ENCODE data around the gene TSTD2. TPM values are rescaled to one million over a fixed set of nuclear protein-coding genes. Genes with fewer than 3 reads are reported as not detected.
"Not testable (repeated sequence)": the region's sequence is repeated elsewhere in the genome, so short reads cannot be mapped to it uniquely, and the experiment has no call there.

TSTD2 gene
- total RNA-seq, 5 donors from 2014 or later (not counting 1 experiment from before 2014, with no cell fraction given) = 15.4 to 24.0 (median 17.9) TPM

DNA sequence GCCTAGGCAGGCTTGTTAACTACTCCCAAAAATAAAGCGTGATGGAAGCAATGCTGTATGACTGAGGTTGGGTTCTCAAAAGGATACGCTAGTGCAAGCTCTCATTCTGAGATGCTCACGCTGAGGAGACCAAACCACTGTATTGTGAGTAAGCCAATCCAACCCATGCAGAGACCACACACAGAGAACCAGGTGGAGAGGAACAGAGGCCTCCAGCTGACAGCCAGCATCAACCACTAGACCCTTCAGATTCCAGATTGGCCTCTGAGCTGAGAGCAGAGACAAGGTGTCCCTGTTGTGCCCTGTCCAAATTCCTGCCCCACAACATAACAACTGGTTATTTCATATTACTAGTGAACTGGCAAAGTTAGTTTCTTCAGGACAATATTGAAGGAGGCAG lies 4.5 kb downstream of the TSTD2 start:
- Histone ChIP-seq H3K4me3 (ENCODE audit: control insufficient read depth in 1 of 2, extremely low read depth in 1 of 2, low read length in 1 of 2) (no peak overlapping the region), H3K4me1 (ENCODE audit: control insufficient read depth in 1 of 2, extremely low read depth in 1 of 2, insufficient read depth in 2 of 2, low read length in 2 of 2) (peaks cover 6 to 12% of the 10 kb centered on the region in 2 experiments), H3K27ac (ENCODE audit: low read length) (no peak overlapping the region), H3K36me3 (ENCODE audit: control insufficient read depth in 2 of 2, extremely low read depth in 1 of 2, insufficient read depth in 1 of 2, low read length in 1 of 2) (peaks cover 0 to 17% of the 10 kb centered on the region in 2 donors), H3K27me3 (replicated peaks in 1 of 2; ENCODE audit: control insufficient read depth in 2 of 2, extremely low read depth in 1 of 2, insufficient read depth in 2 of 2, low read length in 1 of 2) (no peaks in the 10 kb centered on the region), H3K9me3 (no peaks in the 10 kb centered on the region)
- H3K27ac Mint-ChIP-seq = no peak overlapping the region
- peaks cover 27 to 37% (median 30%) of the 10 kb centered on the region in 3 donors for H3K4me1 Mint-ChIP-seq
- H3K4me3 Mint-ChIP-seq = no peak overlapping the region
- ChIA-PET CTCF (interaction anchor here in 1 of 2 donors (2.1 kb wide), 1 partner anchor 13 kb away, joined by 8 read pairs; no protein-coding TSS in a partner anchor), POLR2A (no interaction called here)
- no peaks in the 10 kb centered on the region for H3K27me3 Mint-ChIP-seq
- no CpG with 5 or more reads among the region's 3 CpGs for WGBS (ENCODE audit: insufficient coverage)
- H3K36me3 Mint-ChIP-seq = peaks cover 22% of the 10 kb centered on the region
- ATAC-seq (replicated peaks in 1 of 4) = no peak
- DNase-seq = no peak
- H3K9me3 Mint-ChIP-seq = no peaks in the 10 kb centered on the region

DNA sequence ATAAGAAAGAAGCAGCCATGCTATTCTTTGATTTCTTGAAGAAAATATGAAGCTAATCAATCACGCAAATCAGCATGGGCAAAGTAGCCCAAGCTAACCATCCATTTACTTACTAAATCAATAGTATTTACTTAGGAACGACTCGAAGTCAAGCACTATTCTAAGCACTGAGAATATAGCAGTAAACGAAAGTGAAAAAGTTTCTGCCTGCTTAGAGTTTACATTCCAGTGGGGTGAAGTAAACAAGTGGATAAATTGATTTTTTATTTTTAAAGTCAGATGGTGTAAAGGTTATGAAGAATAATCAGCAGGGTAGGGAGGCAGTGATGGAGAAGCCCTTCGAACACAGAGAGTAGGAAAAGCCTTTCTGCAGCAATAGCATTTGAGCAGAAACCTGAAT lies 5.5 kb downstream of the TSTD2 start:
- no peak for DNase-seq
- Histone ChIP-seq H3K9me3 (no peaks in the 10 kb centered on the region), H3K27me3 (replicated peaks in 1 of 2; ENCODE audit: control insufficient read depth in 2 of 2, extremely low read depth in 1 of 2, insufficient read depth in 2 of 2, low read length in 1 of 2) (no peaks in the 10 kb centered on the region), H3K4me3 (ENCODE audit: control insufficient read depth in 1 of 2, extremely low read depth in 1 of 2, low read length in 1 of 2) (no peak overlapping the region), H3K36me3 (ENCODE audit: control insufficient read depth in 2 of 2, extremely low read depth in 1 of 2, insufficient read depth in 1 of 2, low read length in 1 of 2) (peaks cover 0 to 17% of the 10 kb centered on the region in 2 donors), H3K27ac (ENCODE audit: low read length) (no peak overlapping the region), H3K4me1 (ENCODE audit: control insufficient read depth in 1 of 2, extremely low read depth in 1 of 2, insufficient read depth in 2 of 2, low read length in 2 of 2) (peaks cover 6 to 12% of the 10 kb centered on the region in 2 experiments)
- POLR2A ChIA-PET = no interaction called here
- ATAC-seq (replicated peaks in 1 of 4) = no peak
- Mint-ChIP-seq H3K27me3 (no peaks in the 10 kb centered on the region), H3K27ac (no peak overlapping the region), H3K4me1 (peaks cover 25 to 33% (median 26%) of the 10 kb centered on the region in 3 donors), H3K36me3 (peaks cover 29% of the 10 kb centered on the region), H3K9me3 (no peaks in the 10 kb centered on the region), H3K4me3 (no peak overlapping the region)
- 76% methylated on average over 2 of the region's 5 CpGs for WGBS (ENCODE audit: insufficient coverage)
- CTCF ChIA-PET = no interaction called here

DNA sequence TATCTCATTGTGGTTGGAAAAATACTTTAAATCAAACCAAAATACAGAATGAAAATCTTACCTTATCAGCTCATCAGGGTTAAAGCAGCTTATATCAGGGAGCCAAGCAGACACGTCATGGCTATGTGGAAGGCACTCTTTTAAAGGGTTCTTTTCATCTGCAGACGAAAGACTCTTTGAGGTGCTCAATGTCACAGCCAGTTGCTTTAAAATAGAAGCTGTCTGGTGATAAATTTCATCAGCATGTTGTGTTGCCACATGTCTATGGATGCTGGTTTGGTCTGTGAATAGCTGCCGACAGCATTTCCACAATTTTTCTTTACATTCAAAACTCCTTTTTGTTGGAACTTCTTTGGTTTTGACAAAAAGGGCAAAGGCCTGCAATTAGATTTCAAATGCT lies 7.5 kb downstream of the TSTD2 start:
- Histone ChIP-seq H3K4me1 (ENCODE audit: control insufficient read depth in 1 of 2, extremely low read depth in 1 of 2, insufficient read depth in 2 of 2, low read length in 2 of 2) (no peaks in the 10 kb centered on the region), H3K36me3 (ENCODE audit: control insufficient read depth in 2 of 2, extremely low read depth in 1 of 2, insufficient read depth in 1 of 2, low read length in 1 of 2) (peaks cover 0 to 17% of the 10 kb centered on the region in 2 donors), H3K9me3 (no peaks in the 10 kb centered on the region), H3K27ac (ENCODE audit: low read length) (no peak overlapping the region), H3K27me3 (replicated peaks in 1 of 2; ENCODE audit: control insufficient read depth in 2 of 2, extremely low read depth in 1 of 2, insufficient read depth in 2 of 2, low read length in 1 of 2) (no peaks in the 10 kb centered on the region), H3K4me3 (ENCODE audit: control insufficient read depth in 1 of 2, extremely low read depth in 1 of 2, low read length in 1 of 2) (no peak overlapping the region)
- Mint-ChIP-seq H3K9me3 (no peaks in the 10 kb centered on the region), H3K4me3 (no peak overlapping the region), H3K4me1 (peaks cover 10 to 18% (median 12%) of the 10 kb centered on the region in 3 donors), H3K27me3 (no peaks in the 10 kb centered on the region), H3K27ac (no peak overlapping the region), H3K36me3 (peaks cover 40% of the 10 kb centered on the region)
- WGBS (ENCODE audit: insufficient coverage) = 100% methylated on average over 1 of the region's 3 CpGs
- POLR2A ChIA-PET = no interaction called here
- no peak for ATAC-seq (replicated peaks in 1 of 4)
- CTCF ChIA-PET = no interaction called here
- DNase-seq = no peak

DNA sequence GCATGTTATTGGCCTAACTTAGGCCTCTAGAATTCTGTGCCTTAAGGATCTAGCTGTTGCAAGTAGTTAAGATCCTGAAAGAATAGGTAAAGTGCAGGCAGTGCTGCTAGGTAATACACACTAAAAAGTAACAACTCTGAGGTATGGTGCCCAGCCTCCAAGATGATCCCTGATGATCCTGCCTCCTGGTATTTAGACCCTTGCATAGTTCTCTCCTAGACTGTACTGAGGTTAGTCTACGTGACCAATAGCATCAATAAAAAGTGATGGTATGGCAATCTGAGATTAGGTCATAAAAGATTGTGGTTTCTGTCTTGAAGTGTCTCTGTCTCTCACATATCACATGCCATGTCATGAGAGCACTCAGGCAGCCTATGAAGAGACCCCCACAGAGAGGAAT lies 9.2 kb downstream of the TSTD2 start:
- DNase-seq (no peak), ATAC-seq (replicated peaks in 1 of 4) (no peak)
- H3K4me3 Mint-ChIP-seq = no peak overlapping the region
- H3K9me3 Mint-ChIP-seq = no peaks in the 10 kb centered on the region
- H3K36me3 ChIP-seq (ENCODE audit: control insufficient read depth in 2 of 2, extremely low read depth in 1 of 2, insufficient read depth in 1 of 2, low read length in 1 of 2) = peaks cover 0 to 17% of the 10 kb centered on the region in 2 donors
- H3K4me1 ChIP-seq (ENCODE audit: control insufficient read depth in 1 of 2, extremely low read depth in 1 of 2, insufficient read depth in 2 of 2, low read length in 2 of 2) = no peaks in the 10 kb centered on the region
- H3K27me3 Mint-ChIP-seq = no peaks in the 10 kb centered on the region
- H3K27me3 ChIP-seq (replicated peaks in 1 of 2; ENCODE audit: control insufficient read depth in 2 of 2, extremely low read depth in 1 of 2, insufficient read depth in 2 of 2, low read length in 1 of 2) = no peaks in the 10 kb centered on the region
- ChIA-PET CTCF (no interaction called here), POLR2A (no interaction called here)
- no peak overlapping the region for H3K27ac ChIP-seq (ENCODE audit: low read length)
- peaks cover 38% of the 10 kb centered on the region for H3K36me3 Mint-ChIP-seq
- H3K27ac Mint-ChIP-seq = no peak overlapping the region
- H3K4me1 Mint-ChIP-seq = peaks cover 0 to 7% (median 1%) of the 10 kb centered on the region in 3 donors
- H3K4me3 ChIP-seq (ENCODE audit: control insufficient read depth in 1 of 2, extremely low read depth in 1 of 2, low read length in 1 of 2) = no peak overlapping the region
- no CpG with 5 or more reads among the region's 1 CpG for WGBS (ENCODE audit: insufficient coverage)
- no peaks in the 10 kb centered on the region for H3K9me3 ChIP-seq

DNA sequence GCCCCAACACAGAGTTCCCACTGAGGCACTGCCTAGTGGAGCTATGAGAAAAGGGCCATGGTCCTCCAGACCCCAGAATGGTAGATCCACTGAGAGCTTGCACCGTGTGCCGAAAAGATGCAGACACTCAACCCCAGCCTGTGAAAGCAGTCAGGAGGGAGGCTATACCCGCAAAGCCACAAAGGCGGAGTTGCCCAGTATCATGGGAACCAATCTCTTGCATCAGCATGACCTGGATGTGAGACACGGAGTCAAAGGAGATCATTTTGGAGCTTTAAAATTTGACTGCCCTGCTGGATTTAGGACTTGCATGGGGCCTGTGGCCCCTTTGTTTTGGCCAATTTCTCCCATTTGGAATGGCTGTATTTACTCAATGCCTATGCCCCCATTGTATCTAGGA lies 10.7 kb downstream of the TSTD2 start:
- peaks cover 38% of the 10 kb centered on the region for H3K36me3 Mint-ChIP-seq
- H3K4me3 ChIP-seq (ENCODE audit: control insufficient read depth in 1 of 2, extremely low read depth in 1 of 2, low read length in 1 of 2); H3K9me3 Mint-ChIP-seq; H3K4me1 Mint-ChIP-seq; H3K4me3 Mint-ChIP-seq; DNase-seq; CTCF ChIA-PET; H3K9me3 ChIP-seq; POLR2A ChIA-PET; H3K27ac Mint-ChIP-seq; H3K27ac ChIP-seq (ENCODE audit: low read length); H3K4me1 ChIP-seq (ENCODE audit: control insufficient read depth in 1 of 2, extremely low read depth in 1 of 2, insufficient read depth in 2 of 2, low read length in 2 of 2); H3K27me3 ChIP-seq (replicated peaks in 1 of 2; ENCODE audit: control insufficient read depth in 2 of 2, extremely low read depth in 1 of 2, insufficient read depth in 2 of 2, low read length in 1 of 2); ATAC-seq (replicated peaks in 1 of 4); H3K27me3 Mint-ChIP-seq: not testable (repeated sequence)
- H3K36me3 ChIP-seq (ENCODE audit: control insufficient read depth in 2 of 2, extremely low read depth in 1 of 2, insufficient read depth in 1 of 2, low read length in 1 of 2) = peaks cover 0 to 22% of the 10 kb centered on the region in 2 donors
- WGBS (ENCODE audit: insufficient coverage) = 98% methylated on average over 5 of the region's 5 CpGs

DNA sequence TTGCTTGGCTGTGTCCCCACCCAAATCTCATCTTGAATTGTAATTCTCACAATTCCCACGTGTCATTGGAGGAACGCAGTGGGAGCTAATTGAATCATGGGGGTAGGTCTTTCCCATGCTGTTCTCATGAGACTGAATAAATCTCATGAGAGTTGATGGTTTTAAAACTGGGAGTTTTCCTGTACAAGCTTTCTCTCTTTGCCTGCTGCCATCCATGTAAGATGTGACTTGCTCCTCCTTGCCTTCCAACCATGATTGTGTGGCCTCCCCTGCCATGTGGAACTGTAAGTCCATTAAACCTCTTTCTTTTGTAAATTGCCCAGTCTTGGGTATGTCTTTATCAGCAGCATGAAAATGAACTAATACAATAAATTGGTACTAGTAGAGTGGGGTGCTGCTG lies 13.1 kb downstream of the TSTD2 start:
- H3K27ac ChIP-seq (ENCODE audit: low read length); H3K9me3 ChIP-seq; DNase-seq; H3K4me3 ChIP-seq (ENCODE audit: control insufficient read depth in 1 of 2, extremely low read depth in 1 of 2, low read length in 1 of 2); H3K4me1 Mint-ChIP-seq; POLR2A ChIA-PET; H3K27me3 ChIP-seq (replicated peaks in 1 of 2; ENCODE audit: control insufficient read depth in 2 of 2, extremely low read depth in 1 of 2, insufficient read depth in 2 of 2, low read length in 1 of 2); H3K4me1 ChIP-seq (ENCODE audit: control insufficient read depth in 1 of 2, extremely low read depth in 1 of 2, insufficient read depth in 2 of 2, low read length in 2 of 2); H3K27me3 Mint-ChIP-seq; H3K9me3 Mint-ChIP-seq; ATAC-seq (replicated peaks in 1 of 4); H3K27ac Mint-ChIP-seq; H3K4me3 Mint-ChIP-seq: not testable (repeated sequence)
- 100% methylated on average over 1 of the region's 2 CpGs for WGBS (ENCODE audit: insufficient coverage)
- H3K36me3 Mint-ChIP-seq = peaks cover 47% of the 10 kb centered on the region
- H3K36me3 ChIP-seq (ENCODE audit: control insufficient read depth in 2 of 2, extremely low read depth in 1 of 2, insufficient read depth in 1 of 2, low read length in 1 of 2) = peaks cover 0 to 14% of the 10 kb centered on the region in 2 donors
- CTCF ChIA-PET = interaction anchor here in 1 of 2 donors (1.2 kb wide), 1 partner anchor 21 kb away, joined by 4 read pairs; no protein-coding TSS in a partner anchor
